Naive thymus-derived CD4-positive, alpha-beta T cell (primary cell): ENCODE measurements around the gene KBTBD13. TPM values are rescaled to one million over a fixed set of nuclear protein-coding genes. Genes with fewer than 3 reads are reported as not detected.
A peak's percentile ranks its signal among the peaks of the same experiment; 100 is the strongest.

Experiments used
- ATAC-seq: fragments of 150-1000 bp; cut with Tn5 transposase; 2 replicates; pipeline ENCODE4 v1.10.0; 2021; ENCODE audit warnings: mild to moderate bottlenecking, moderate library complexity
- CTCF ChIA-PET: fragments of 350-600 bp; sonication (Branson Sonifier 250); formaldehyde crosslinking; loops from one replicate; lab custom pipeline; 2021; ENCODE audit warnings: antibody characterized with exemption; lab: Charles Lee
- POLR2A ChIA-PET: fragments of 350-600 bp; sonication (Branson Sonifier 250); formaldehyde crosslinking; loops from one replicate; lab custom pipeline; 2021; ENCODE audit warnings: antibody characterized with exemption, inconsistent platforms; lab: Charles Lee
- DNase-seq, 9 donors: peaks; one replicate each; pipeline versions ENCODE4 v3.0.0 to v3.0.0-alpha.2; 2020 to 2022; ENCODE audit warnings: mixed read lengths in 1 of 9
- H3K27ac ChIP-seq: one replicate; pipeline ENCODE4 v1.7.0; 2013; ENCODE audit warnings: mild to moderate bottlenecking, low read depth, low read length, moderate library complexity
- H3K27me3 ChIP-seq, 2 donors: one replicate each; pipeline ENCODE4 v1.7.0; 2013; ENCODE audit warnings: low read length in 2 of 2, mild to moderate bottlenecking in 2 of 2, moderate library complexity in 2 of 2; ENCODE audit not compliant: control insufficient read depth in 2 of 2, insufficient read depth in 2 of 2
- H3K36me3 ChIP-seq, 3 experiments: 1 replicate in 2 of 3; 2 replicates in 1 of 3; pipeline ENCODE4 v1.7.0; 2013; ENCODE audit warnings: low read length in 3 of 3, mild to moderate bottlenecking in 3 of 3, moderate library complexity in 1 of 3; ENCODE audit not compliant: insufficient read depth in 3 of 3, control insufficient read depth in 2 of 3
- H3K4me1 ChIP-seq, 2 donors: one replicate each; pipeline ENCODE4 v1.7.0; 2013; ENCODE audit warnings: low read length in 2 of 2, mild to moderate bottlenecking in 2 of 2, moderate library complexity in 1 of 2; ENCODE audit not compliant: control insufficient read depth in 2 of 2, insufficient read depth in 2 of 2
- H3K4me3 ChIP-seq: 2 replicates; pipeline ENCODE4 v1.7.0; 2013; ENCODE audit warnings: mild to moderate bottlenecking, low read length
- H3K9me3 ChIP-seq, 3 experiments: 1 replicate in 2 of 3; 2 replicates in 1 of 3; pipeline ENCODE4 v1.7.0; 2013; ENCODE audit warnings: low read length in 3 of 3; ENCODE audit not compliant: control insufficient read depth in 2 of 3
- H3K27ac Mint-ChIP-seq, 9 donors: one replicate each; pipeline ENCODE4 v1.8.0; 2020 to 2022; ENCODE audit warnings: mixed read lengths in 9 of 9, mild to moderate bottlenecking in 8 of 9, moderate library complexity in 5 of 9, inconsistent platforms in 2 of 9
- H3K27me3 Mint-ChIP-seq, 5 donors: one replicate each; pipeline ENCODE4 v1.8.0; 2021 to 2022; ENCODE audit warnings: mixed read lengths in 5 of 5, mild to moderate bottlenecking in 1 of 5
- H3K36me3 Mint-ChIP-seq, 5 donors: one replicate each; pipeline ENCODE4 v1.8.0; 2020 to 2022; ENCODE audit warnings: mixed read lengths in 5 of 5, mild to moderate bottlenecking in 3 of 5, inconsistent platforms in 1 of 5
- H3K4me1 Mint-ChIP-seq, 7 donors: one replicate each; pipeline ENCODE4 v1.8.0; 2020 to 2022; ENCODE audit warnings: mixed read lengths in 7 of 7, mild to moderate bottlenecking in 3 of 7, inconsistent platforms in 1 of 7
- H3K4me3 Mint-ChIP-seq, 10 donors: one replicate each; pipeline ENCODE4 v1.8.0; 2020 to 2022; ENCODE audit warnings: mild to moderate bottlenecking in 10 of 10, mixed read lengths in 10 of 10, moderate library complexity in 6 of 10, inconsistent platforms in 2 of 10
- H3K9me3 Mint-ChIP-seq, 11 donors: one replicate each; pipeline ENCODE4 v1.8.0; 2020 to 2022; ENCODE audit warnings: mixed read lengths in 11 of 11, mild to moderate bottlenecking in 4 of 11, inconsistent platforms in 1 of 11, moderate library complexity in 1 of 11
- intact Hi-C, 2 donors: fragments of 100-400 bp; cut with micrococcal nuclease; formaldehyde crosslinking; loops; one replicate each; pipeline ENCODE4 v1.15.1; 2023
- polyA plus RNA-seq, 2 donors: library from polyadenylated mRNA; unstranded; fragments of 300-500 nt; fragmentation: Illumina TruSeq; gene quantifications; one replicate each; pipeline ENCODE4 v1.2.3, GENCODE V29; 2021
- total RNA-seq, 6 experiments: library from RNA in 5 of 6; stranded (reverse) in 5 of 6; gene quantifications; 1 replicate in 5 of 6; 2 replicates in 1 of 6; pipeline ENCODE4 v1.2.3 and lab custom pipeline; 2021 to 2026

The KBTBD13 gene
- total and polyA plus RNA-seq, 7 experiments from 2014 or later: not detected

- ATAC-seq (no peak), DNase-seq (no peak)
- CTCF ChIA-PET: interaction anchor here (2.8 kb wide), 1 partner anchor 46 kb away, joined by 11 read pairs; no protein-coding TSS in a partner anchor
- Mint-ChIP-seq H3K4me3 (no peak overlapping the region), H3K4me1 (peaks cover 13 to 27% (median 20%) of the 10 kb centered on the region in 7 donors), H3K36me3 (peaks cover 0 to 3% (median 0%) of the 10 kb centered on the region in 5 donors), H3K27me3 (peaks cover 16 to 45% (median 38%) of the 10 kb centered on the region in 5 donors), H3K27ac (no peak overlapping the region), H3K9me3 (no peaks in the 10 kb centered on the region)
- Histone ChIP-seq H3K4me3 (no peak overlapping the region), H3K36me3 (no peaks in the 10 kb centered on the region), H3K27ac (no peak overlapping the region), H3K4me1 (peaks cover 0 to 11% of the 10 kb centered on the region in 2 donors), H3K9me3 (no peaks in the 10 kb centered on the region), H3K27me3 (no peaks in the 10 kb centered on the region)
- intact Hi-C loops: no loop called here
- POLR2A ChIA-PET: no interaction called here
These were observed 3.0 kb downstream of the KBTBD13 start for GRCh38 chr15:65079580-65079979.

- ATAC-seq: no peak
- CTCF ChIA-PET: no interaction called here
- H3K36me3 Mint-ChIP-seq: peaks cover 0 to 3% (median 0%) of the 10 kb centered on the region in 5 donors
These were observed 4.7 kb downstream of the KBTBD13 start for GRCh38 chr15:65081270-65081669.

GRCh38 chr15:65081758-65082157, 5.2 kb downstream of the KBTBD13 start:
- ATAC-seq (no peak), DNase-seq (no peak)
- Histone ChIP-seq H3K9me3 (no peaks in the 10 kb centered on the region), H3K36me3 (no peaks in the 10 kb centered on the region), H3K27me3 (no peaks in the 10 kb centered on the region), H3K4me1 (peaks cover 0 to 11% of the 10 kb centered on the region in 2 donors), H3K4me3 (no peak overlapping the region), H3K27ac (no peak overlapping the region)
- H3K36me3 Mint-ChIP-seq: peaks cover 0 to 3% (median 0%) of the 10 kb centered on the region in 5 donors
- peaks cover 14 to 22% (median 20%) of the 10 kb centered on the region in 7 donors for H3K4me1 Mint-ChIP-seq
- intact Hi-C loops: no loop called here
- POLR2A ChIA-PET: no interaction called here
- H3K4me3 Mint-ChIP-seq: no peak overlapping the region
- H3K27ac Mint-ChIP-seq: no peak overlapping the region
- no peaks in the 10 kb centered on the region for H3K9me3 Mint-ChIP-seq
- H3K27me3 Mint-ChIP-seq: peaks cover 10 to 44% (median 31%) of the 10 kb centered on the region in 5 donors
- CTCF ChIA-PET: no interaction called here

More at GRCh38 chr15:65081270-65081669, 4.7 kb downstream of the KBTBD13 start:
- peaks cover 0 to 11% of the 10 kb centered on the region in 2 donors for H3K4me1 ChIP-seq
- no peaks in the 10 kb centered on the region for H3K27me3 ChIP-seq
- H3K36me3 ChIP-seq: no peaks in the 10 kb centered on the region
- no peak overlapping the region for H3K27ac ChIP-seq
- H3K9me3 ChIP-seq: no peaks in the 10 kb centered on the region
- POLR2A ChIA-PET: interaction anchor here (0.6 kb wide), 1 partner anchor 752 kb away, joined by 3 read pairs; no protein-coding TSS in a partner anchor
- no peak for DNase-seq
- Mint-ChIP-seq H3K9me3 (no peaks in the 10 kb centered on the region), H3K4me3 (no peak overlapping the region), H3K27me3 (peaks cover 14 to 45% (median 35%) of the 10 kb centered on the region in 5 donors), H3K27ac (no peak overlapping the region), H3K4me1 (peaks cover 14 to 24% (median 20%) of the 10 kb centered on the region in 7 donors)
- no peak overlapping the region for H3K4me3 ChIP-seq
- intact Hi-C loops: no loop called here

GRCh38 chr15:65082303-65082953, 5.9 kb downstream of the KBTBD13 start:
- H3K36me3 ChIP-seq: no peaks in the 10 kb centered on the region
- ChIA-PET POLR2A (no interaction called here), CTCF (no interaction called here)
- no peaks in the 10 kb centered on the region for H3K9me3 Mint-ChIP-seq
- no peak overlapping the region for H3K4me3 ChIP-seq
- peaks cover 0 to 11% of the 10 kb centered on the region in 2 donors for H3K4me1 ChIP-seq
- ATAC-seq (no peak), DNase-seq (peak in 5 of 9 donors; percentile 12 to 36 (median 21))
- peak overlapping the region in 3 of 9 donors; percentile 3 to 62 (median 48) for H3K27ac Mint-ChIP-seq
- H3K4me3 Mint-ChIP-seq: peak overlapping the region in 8 of 10 donors; percentile 14 to 71 (median 43)
- H3K4me1 Mint-ChIP-seq: peaks cover 14 to 26% (median 21%) of the 10 kb centered on the region in 7 donors
- intact Hi-C loops: no loop called here
- H3K27me3 ChIP-seq: no peaks in the 10 kb centered on the region
- H3K27ac ChIP-seq: no peak overlapping the region
- peaks cover 0 to 3% (median 0%) of the 10 kb centered on the region in 5 donors for H3K36me3 Mint-ChIP-seq
- H3K9me3 ChIP-seq: no peaks in the 10 kb centered on the region
- H3K27me3 Mint-ChIP-seq: peaks cover 10 to 44% (median 31%) of the 10 kb centered on the region in 5 donors

GRCh38 chr15:65083262-65083701, 6.7 kb downstream of the KBTBD13 start:
- Histone ChIP-seq H3K9me3 (no peaks in the 10 kb centered on the region), H3K4me1 (peaks cover 0 to 11% of the 10 kb centered on the region in 2 donors), H3K27ac (no peak overlapping the region), H3K36me3 (no peaks in the 10 kb centered on the region), H3K4me3 (no peak overlapping the region), H3K27me3 (no peaks in the 10 kb centered on the region)
- no peaks in the 10 kb centered on the region for H3K36me3 Mint-ChIP-seq
- DNase-seq: no peak
- ChIA-PET CTCF (no interaction called here), POLR2A (no interaction called here)
- peaks cover 9 to 20% (median 15%) of the 10 kb centered on the region in 7 donors for H3K4me1 Mint-ChIP-seq
- H3K4me3 Mint-ChIP-seq: peak overlapping the region in 1 of 10 donors; percentile 64
- H3K9me3 Mint-ChIP-seq: no peaks in the 10 kb centered on the region
- no peak for ATAC-seq
- intact Hi-C loops: no loop called here
- no peak overlapping the region for H3K27ac Mint-ChIP-seq
- peaks cover 2 to 36% (median 24%) of the 10 kb centered on the region in 5 donors for H3K27me3 Mint-ChIP-seq

GRCh38 chr15:65084500-65085206, 8.1 kb downstream of the KBTBD13 start:
- no peak overlapping the region for H3K4me3 Mint-ChIP-seq
- H3K27ac Mint-ChIP-seq: no peak overlapping the region
- Histone ChIP-seq H3K9me3 (no peaks in the 10 kb centered on the region), H3K36me3 (no peaks in the 10 kb centered on the region), H3K27me3 (no peaks in the 10 kb centered on the region), H3K4me1 (peaks cover 0 to 11% of the 10 kb centered on the region in 2 donors), H3K4me3 (no peak overlapping the region), H3K27ac (no peak overlapping the region)
- ATAC-seq (no peak), DNase-seq (no peak)
- H3K36me3 Mint-ChIP-seq: no peaks in the 10 kb centered on the region
- ChIA-PET POLR2A (interaction anchor here (0.6 kb wide), 1 partner anchor 427 kb away, joined by 3 read pairs; no protein-coding TSS in a partner anchor), CTCF (no interaction called here)
- peaks cover 0 to 27% (median 15%) of the 10 kb centered on the region in 5 donors for H3K27me3 Mint-ChIP-seq
- peaks cover 9 to 17% (median 15%) of the 10 kb centered on the region in 7 donors for H3K4me1 Mint-ChIP-seq
- intact Hi-C loops: no loop called here
- H3K9me3 Mint-ChIP-seq: no peaks in the 10 kb centered on the region
